Measurements from ENCODE around the gene SINHCAF. TPM values are rescaled to one million over a fixed set of nuclear protein-coding genes. Genes with fewer than 3 reads are reported as not detected.

The SINHCAF gene
- total and polyA plus RNA-seq, 2 of the 8 experiments (the other 6 are each of a cell fraction or from before 2014, with no cell fraction given): 138 to 576 TPM

DNA sequence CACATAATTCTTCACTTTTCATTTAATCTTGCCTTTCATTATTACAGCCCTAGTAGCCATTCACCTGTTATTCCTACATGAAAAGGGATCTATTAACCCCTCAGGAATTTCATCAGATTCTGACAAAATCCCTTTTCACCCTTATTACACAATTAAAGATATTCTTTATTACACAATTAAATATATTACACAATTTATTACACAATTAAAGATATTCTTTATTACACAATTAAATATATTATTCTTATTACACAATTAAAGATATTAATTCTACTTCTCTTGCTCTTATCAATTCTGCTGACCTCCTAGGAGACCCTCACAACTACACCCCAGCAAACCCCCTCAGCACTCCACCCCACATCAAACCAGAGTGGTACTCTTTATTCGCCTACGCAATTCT is 77.1 kb downstream of the SINHCAF start (continued):
- TF ChIP-seq SUZ12 (IDR thresholded peaks at IDR 0.05; ENCODE audit: low read length): no peak
- no peak for TF ChIP-seq TEAD4 (IDR thresholded peaks at IDR 0.05; ENCODE audit: low read depth, low read length)
- no peak for TF ChIP-seq SRF (IDR thresholded peaks at IDR 0.05; ENCODE audit: low read depth, low read length)
- TF ChIP-seq BACH1 (IDR thresholded peaks at IDR 0.05; ENCODE audit: low read length): no peak
- TF ChIP-seq TAF1 (IDR thresholded peaks at IDR 0.05; ENCODE audit: low read depth, low read length): no peak
- TF ChIP-seq KDM1A (IDR thresholded peaks at IDR 0.05; ENCODE audit: borderline replicate concordance, low read length): no peak
- no peak for TF ChIP-seq E2F6 (IDR thresholded peaks at IDR 0.05)
